Muscle layer of duodenum (tissue), 2 donors: ENCODE results near the gene ACBD4.

Experiments
- H3K27ac ChIP-seq: one replicate; pipeline ENCODE4 v1.7.0; 2013; ENCODE audit warnings: mild to moderate bottlenecking, low read length
- H3K27me3 ChIP-seq: one replicate; pipeline ENCODE4 v1.7.0; 2013; ENCODE audit warnings: low read depth, mild to moderate bottlenecking, control low read depth, low read length
- H3K36me3 ChIP-seq, 2 donors: one replicate each; pipeline ENCODE4 v1.7.0; 2013; ENCODE audit warnings: low read length in 2 of 2, control low read depth in 1 of 2, mild to moderate bottlenecking in 1 of 2; ENCODE audit not compliant: insufficient read depth in 2 of 2, control insufficient read depth in 1 of 2
- H3K4me1 ChIP-seq, 2 donors: one replicate each; pipeline ENCODE4 v1.7.0; 2013; ENCODE audit warnings: low read length in 2 of 2, mild to moderate bottlenecking in 2 of 2, control low read depth in 1 of 2, moderate library complexity in 1 of 2; ENCODE audit not compliant: insufficient read depth in 2 of 2, control insufficient read depth in 1 of 2
- H3K4me3 ChIP-seq, 2 donors: one replicate each; pipeline ENCODE4 v1.7.0; 2013; ENCODE audit warnings: low read length in 2 of 2, low read depth in 1 of 2, mild to moderate bottlenecking in 1 of 2
- H3K9me3 ChIP-seq, 2 donors: one replicate each; pipeline ENCODE4 v1.7.0; 2013; ENCODE audit warnings: low read length in 2 of 2, control low read depth in 1 of 2, mild to moderate bottlenecking in 1 of 2; ENCODE audit not compliant: control insufficient read depth in 1 of 2
- donor health status: healthy.

The ACBD4 gene

DNA sequence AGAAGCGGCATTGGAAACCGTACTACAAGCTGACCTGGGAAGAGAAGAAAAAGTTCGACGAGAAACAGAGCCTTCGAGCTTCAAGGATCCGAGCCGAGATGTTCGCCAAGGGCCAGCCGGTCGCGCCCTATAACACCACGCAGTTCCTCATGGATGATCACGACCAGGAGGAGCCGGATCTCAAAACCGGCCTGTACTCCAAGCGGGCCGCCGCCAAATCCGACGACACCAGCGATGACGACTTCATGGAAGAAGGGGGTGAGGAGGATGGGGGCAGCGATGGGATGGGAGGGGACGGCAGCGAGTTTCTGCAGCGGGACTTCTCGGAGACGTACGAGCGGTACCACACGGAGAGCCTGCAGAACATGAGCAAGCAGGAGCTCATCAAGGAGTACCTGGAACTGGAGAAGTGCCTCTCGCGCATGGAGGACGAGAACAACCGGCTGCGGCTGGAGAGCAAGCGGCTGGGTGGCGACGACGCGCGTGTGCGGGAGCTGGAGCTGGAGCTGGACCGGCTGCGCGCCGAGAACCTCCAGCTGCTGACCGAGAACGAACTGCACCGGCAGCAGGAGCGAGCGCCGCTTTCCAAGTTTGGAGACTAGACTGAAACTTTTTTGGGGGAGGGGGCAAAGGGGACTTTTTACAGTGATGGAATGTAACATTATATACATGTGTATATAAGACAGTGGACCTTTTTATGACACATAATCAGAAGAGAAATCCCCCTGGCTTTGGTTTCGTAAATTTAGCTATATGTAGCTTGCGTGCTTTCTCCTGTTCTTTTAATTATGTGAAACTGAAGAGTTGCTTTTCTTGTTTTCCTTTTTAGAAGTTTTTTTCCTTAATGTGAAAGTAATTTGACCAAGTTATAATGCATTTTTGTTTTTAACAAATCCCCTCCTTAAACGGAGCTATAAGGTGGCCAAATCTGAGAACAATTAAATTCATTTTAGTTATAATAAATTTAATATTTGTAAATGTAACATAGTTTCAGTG is 14.5 kb downstream of the ACBD4 start:
- H3K27me3 ChIP-seq: no peaks in the 10 kb centered on the region
- no peaks in the 10 kb centered on the region for H3K9me3 ChIP-seq
- peak overlapping the region; percentile 83 to 89 for H3K4me3 ChIP-seq
- peaks cover 0 to 4% of the 10 kb centered on the region in 2 donors for H3K36me3 ChIP-seq
- peaks cover 15 to 38% of the 10 kb centered on the region in 2 donors for H3K4me1 ChIP-seq
- peak overlapping the region; percentile 94 for H3K27ac ChIP-seq

- H3K27me3 ChIP-seq: no peaks in the 10 kb centered on the region
- H3K4me1 ChIP-seq: peaks cover 15 to 31% of the 10 kb centered on the region in 2 donors
These were observed 15.7 kb downstream of the ACBD4 start for GRCh38 chr17:45150911-45151809.

DNA sequence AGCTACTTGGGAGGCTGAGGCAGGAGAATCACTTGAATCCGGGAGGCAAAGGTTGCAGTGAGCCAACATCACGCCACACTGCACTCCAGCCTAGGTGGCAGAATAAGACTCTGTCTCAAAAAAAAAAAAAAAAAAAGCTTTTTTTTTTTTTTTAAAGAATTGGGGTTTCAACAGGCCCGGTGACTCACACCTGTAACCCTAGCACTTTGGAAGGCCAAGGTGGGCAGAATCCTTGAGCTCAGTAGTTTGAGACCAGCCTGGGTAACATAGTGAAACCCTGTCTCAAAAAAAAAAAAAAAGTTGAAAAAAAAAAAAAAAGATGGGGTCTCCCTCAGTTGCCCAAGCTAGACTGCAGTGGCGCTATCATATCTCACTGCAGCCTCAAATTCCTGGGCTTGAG is 19.5 kb downstream of the ACBD4 start:
- no peak overlapping the region for H3K4me3 ChIP-seq
- no peak overlapping the region for H3K27ac ChIP-seq
- peaks cover 17 to 53% of the 10 kb centered on the region in 2 donors for H3K4me1 ChIP-seq
- H3K9me3 ChIP-seq: no peaks in the 10 kb centered on the region
- no peaks in the 10 kb centered on the region for H3K27me3 ChIP-seq
- H3K36me3 ChIP-seq: no peaks in the 10 kb centered on the region

More at GRCh38 chr17:45150911-45151809, 15.7 kb downstream of the ACBD4 start:
- Histone ChIP-seq H3K27ac (peak overlapping the region; percentile 10), H3K9me3 (no peaks in the 10 kb centered on the region), H3K4me3 (peak overlapping the region; percentile 83 to 89), H3K36me3 (peaks cover 0 to 4% of the 10 kb centered on the region in 2 donors)

- H3K4me3 ChIP-seq: no peak overlapping the region
- H3K4me1 ChIP-seq: peaks cover 17 to 54% of the 10 kb centered on the region in 2 donors
- no peaks in the 10 kb centered on the region for H3K9me3 ChIP-seq
- H3K27me3 ChIP-seq: no peaks in the 10 kb centered on the region
- no peaks in the 10 kb centered on the region for H3K36me3 ChIP-seq
- H3K27ac ChIP-seq: no peak overlapping the region
These were observed 20.0 kb downstream of the ACBD4 start for GRCh38 chr17:45155483-45155882.

DNA sequence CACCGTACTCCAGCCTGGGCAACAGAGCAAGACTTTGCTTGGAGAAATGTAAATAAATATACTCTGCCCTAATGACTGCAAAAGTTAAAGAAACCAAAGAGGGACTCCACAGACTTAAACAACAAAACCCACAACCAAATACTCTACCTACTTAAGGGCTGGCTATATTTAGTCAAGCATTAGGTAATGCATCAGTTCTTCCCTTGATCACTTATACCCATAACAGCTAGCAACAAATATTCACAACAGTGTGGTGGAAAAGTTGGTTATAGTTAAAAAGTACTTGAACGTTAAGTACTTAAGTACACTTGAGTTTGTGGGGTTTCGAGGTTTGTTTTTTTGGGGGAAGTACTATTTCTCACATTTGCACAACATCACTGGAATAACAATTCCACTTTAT is 20.8 kb downstream of the ACBD4 start:
- H3K36me3 ChIP-seq: peaks cover 0 to 5% of the 10 kb centered on the region in 2 donors
- H3K27ac ChIP-seq: no peak overlapping the region
- peaks cover 14 to 47% of the 10 kb centered on the region in 2 donors for H3K4me1 ChIP-seq
- H3K27me3 ChIP-seq: no peaks in the 10 kb centered on the region
- H3K9me3 ChIP-seq: no peaks in the 10 kb centered on the region
- no peak overlapping the region for H3K4me3 ChIP-seq

GRCh38 chr17:45160447-45161287 is 25.2 kb downstream of the ACBD4 start:
- peak overlapping the region; percentile 76 to 98 for H3K4me3 ChIP-seq
- H3K27ac ChIP-seq: peak overlapping the region; percentile 99
- H3K36me3 ChIP-seq: peaks cover 0 to 6% of the 10 kb centered on the region in 2 donors
- H3K9me3 ChIP-seq: no peaks in the 10 kb centered on the region
- H3K27me3 ChIP-seq: no peaks in the 10 kb centered on the region
- H3K4me1 ChIP-seq: peaks cover 7 to 48% of the 10 kb centered on the region in 2 donors

DNA sequence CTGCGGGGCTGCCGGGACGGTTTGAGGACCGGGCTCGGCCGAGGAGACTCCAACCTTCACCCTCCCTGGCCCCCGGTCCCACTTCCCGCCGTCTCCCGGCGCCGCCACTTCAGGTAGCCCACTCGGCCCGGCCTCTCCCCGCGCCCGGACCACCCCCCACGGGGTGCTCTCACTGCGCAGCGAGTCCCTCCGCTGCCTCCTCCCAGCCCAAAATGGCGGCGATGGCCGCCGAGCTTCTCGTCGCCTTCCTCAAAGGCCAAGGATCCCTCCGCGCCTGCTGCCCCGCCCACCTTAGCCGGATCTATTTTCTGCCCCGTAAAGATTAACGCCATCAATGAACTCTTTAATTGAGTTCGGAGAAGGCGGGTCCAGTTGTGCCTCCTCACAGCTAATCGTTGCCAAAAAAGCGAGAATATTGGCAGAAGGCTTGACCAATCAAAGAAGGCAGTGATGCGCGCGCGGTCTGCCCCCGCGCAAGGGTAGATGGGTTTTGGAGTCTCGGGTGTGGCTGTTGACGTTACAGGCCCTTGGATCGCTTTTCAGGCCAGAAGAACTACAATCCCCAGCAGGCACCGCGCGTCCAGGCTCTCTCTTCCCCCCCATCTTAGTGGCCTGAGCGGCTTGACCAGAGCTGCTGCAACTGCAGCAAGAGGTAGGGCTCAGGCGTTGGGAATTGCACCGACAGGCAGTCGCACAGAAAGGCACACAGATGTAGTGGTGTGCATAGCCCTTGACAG is 26.0 kb downstream of the ACBD4 start, which contains the start of gene HEXIM2:
Gene HEXIM2, plus strand, starts transcription at position 588 of the 737 bp plus-strand sequence. CDS start 919 bp downstream, outside the sequence.
- Histone ChIP-seq H3K36me3 (peaks cover 0 to 6% of the 10 kb centered on the region in 2 donors), H3K4me1 (peaks cover 7 to 44% of the 10 kb centered on the region in 2 donors), H3K9me3 (no peaks in the 10 kb centered on the region), H3K27me3 (no peaks in the 10 kb centered on the region), H3K27ac (peak within 1 kb of the TSS; percentile 99), H3K4me3 (peak within 1 kb of the TSS; percentile 76 to 98)

DNA sequence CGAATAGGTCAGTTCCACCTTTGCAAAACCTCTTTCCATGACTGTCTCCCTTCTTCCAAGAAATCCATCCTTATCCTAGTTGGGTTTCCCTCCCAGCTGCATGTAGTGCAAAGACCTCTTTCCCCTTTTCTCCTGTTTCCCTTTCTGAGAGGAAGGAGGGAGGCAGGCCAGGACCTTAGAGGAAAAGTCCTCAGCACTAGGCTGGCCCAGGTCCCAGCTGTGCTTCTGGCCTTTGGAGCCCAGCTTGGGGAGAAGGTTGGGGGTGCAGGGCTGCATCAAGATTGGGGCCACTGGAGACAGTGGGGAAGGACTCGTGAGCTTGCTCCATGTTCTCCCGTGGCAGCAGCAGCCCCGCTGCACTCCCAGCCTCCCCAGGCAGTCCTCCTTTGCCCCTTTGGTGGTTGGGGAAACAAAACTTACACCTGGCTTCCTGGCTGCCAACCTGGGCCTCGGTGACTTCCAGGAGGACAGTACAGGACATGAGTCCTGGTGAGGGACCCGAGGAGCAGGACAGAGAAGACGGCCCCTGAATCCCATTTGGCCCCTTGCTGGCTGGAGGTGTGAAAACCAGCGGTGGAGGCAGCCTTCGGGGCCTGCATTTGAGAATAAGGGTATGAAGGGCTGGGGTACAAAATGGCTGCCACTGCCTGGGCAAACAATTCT is 26.7 kb downstream of the ACBD4 start:
- Histone ChIP-seq H3K9me3 (no peaks in the 10 kb centered on the region), H3K4me1 (peaks cover 7 to 42% of the 10 kb centered on the region in 2 donors), H3K4me3 (peak overlapping the region; percentile 76 to 98)

DNA sequence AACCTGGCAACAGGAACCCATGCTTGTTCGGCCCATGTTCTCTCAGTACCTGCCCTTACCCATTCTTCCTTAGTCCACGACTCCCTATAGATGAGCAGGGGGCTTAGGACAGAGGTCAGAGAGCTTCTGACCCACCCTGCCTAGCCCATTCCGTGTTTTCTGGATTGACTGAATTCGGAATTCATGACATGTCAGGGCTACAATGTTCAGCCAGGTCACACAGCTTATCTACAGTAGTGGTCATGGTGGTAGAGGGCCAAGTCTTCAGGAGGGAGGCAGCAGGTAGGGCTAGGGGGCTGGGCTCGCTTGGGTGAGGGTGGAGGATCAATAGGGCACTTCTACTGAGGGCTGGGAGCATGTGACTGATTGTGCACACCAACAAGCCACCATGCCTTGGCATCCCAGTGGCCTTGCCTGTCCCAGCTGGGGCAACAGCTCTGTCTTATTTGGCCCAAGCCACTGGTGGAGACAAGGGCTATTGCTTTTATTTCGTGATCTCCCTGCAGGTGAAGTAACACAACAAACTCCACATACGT is 29.3 kb downstream of the ACBD4 start:
- Histone ChIP-seq H3K36me3 (peaks cover 0 to 15% of the 10 kb centered on the region in 2 donors), H3K27me3 (no peaks in the 10 kb centered on the region), H3K27ac (no peak overlapping the region), H3K9me3 (no peaks in the 10 kb centered on the region), H3K4me1 (peaks cover 0 to 15% of the 10 kb centered on the region in 2 donors), H3K4me3 (no peak overlapping the region)

More for the DNA sequence above, 26.7 kb downstream of the ACBD4 start:
- no peak overlapping the region for H3K27ac ChIP-seq
- peaks cover 0 to 6% of the 10 kb centered on the region in 2 donors for H3K36me3 ChIP-seq
- H3K27me3 ChIP-seq: no peaks in the 10 kb centered on the region
